Mucosa of stomach (tissue), 1 donor: ENCODE results near the gene ABHD3.
"Not testable (repeated sequence)": the region's sequence is repeated elsewhere in the genome, so short reads cannot be mapped to it uniquely, and the experiment has no call there.

ENCODE experiments used
- H3K27me3 ChIP-seq: one replicate; pipeline ENCODE4 v1.7.0; 2013; ENCODE audit warnings: mild to moderate bottlenecking, low read length; ENCODE audit not compliant: control insufficient read depth, insufficient read depth
- H3K36me3 ChIP-seq: one replicate; pipeline ENCODE4 v1.7.0; 2013; ENCODE audit warnings: low read length; ENCODE audit not compliant: control insufficient read depth, insufficient read depth
- H3K4me1 ChIP-seq: one replicate; pipeline ENCODE4 v1.7.0; 2013; ENCODE audit warnings: mild to moderate bottlenecking, low read length; ENCODE audit not compliant: control insufficient read depth, insufficient read depth
- H3K4me3 ChIP-seq: one replicate; pipeline ENCODE4 v1.7.0; 2013; ENCODE audit warnings: low read length
- H3K9ac ChIP-seq: one replicate; pipeline ENCODE4 v1.7.0; 2013; ENCODE audit warnings: mild to moderate bottlenecking, low read length, moderate library complexity
- H3K9me3 ChIP-seq: one replicate; pipeline ENCODE4 v1.7.0; 2013; ENCODE audit warnings: mild to moderate bottlenecking, low read length, moderate library complexity; ENCODE audit not compliant: control insufficient read depth
- donor health status: Pancreatic carcinoma.

Gene ABHD3

GRCh38 chr18:21736926-21737325 is 32.4 kb upstream of the ABHD3 start:
- H3K27me3 ChIP-seq, H3K9ac ChIP-seq, H3K9me3 ChIP-seq, H3K36me3 ChIP-seq, H3K4me3 ChIP-seq: not testable (repeated sequence)
- H3K4me1 ChIP-seq = peaks cover 12% of the 10 kb centered on the region

GRCh38 chr18:21735452-21736015 is 31.0 kb upstream of the ABHD3 start:
- Histone ChIP-seq H3K36me3 (no peaks in the 10 kb centered on the region), H3K4me3 (no peak overlapping the region), H3K9ac (peak overlapping the region; percentile 25), H3K4me1 (peaks cover 12% of the 10 kb centered on the region), H3K9me3 (no peaks in the 10 kb centered on the region), H3K27me3 (no peaks in the 10 kb centered on the region)

GRCh38 chr18:21733011-21733410 is 28.4 kb upstream of the ABHD3 start:
- Histone ChIP-seq H3K9me3 (no peaks in the 10 kb centered on the region), H3K27me3 (no peaks in the 10 kb centered on the region), H3K4me1 (peaks cover 12% of the 10 kb centered on the region), H3K36me3 (no peaks in the 10 kb centered on the region), H3K4me3 (no peak overlapping the region), H3K9ac (no peak overlapping the region)

GRCh38 chr18:21727702-21728101 is 23.1 kb upstream of the ABHD3 start:
- Histone ChIP-seq H3K4me1 (no peaks in the 10 kb centered on the region), H3K36me3 (no peaks in the 10 kb centered on the region), H3K27me3 (no peaks in the 10 kb centered on the region), H3K9ac (no peak overlapping the region), H3K9me3 (no peaks in the 10 kb centered on the region), H3K4me3 (no peak overlapping the region)

- Histone ChIP-seq H3K36me3 (no peaks in the 10 kb centered on the region), H3K9ac (no peak overlapping the region), H3K4me3 (no peak overlapping the region)
Measured at GRCh38 chr18:21725201-21725600, 20.6 kb upstream of the ABHD3 start.

GRCh38 chr18:21722687-21723086 is 18.1 kb upstream of the ABHD3 start:
- no peak overlapping the region for H3K4me3 ChIP-seq
- no peaks in the 10 kb centered on the region for H3K4me1 ChIP-seq
- H3K9ac ChIP-seq = no peak overlapping the region
- H3K9me3 ChIP-seq = no peaks in the 10 kb centered on the region
- no peaks in the 10 kb centered on the region for H3K36me3 ChIP-seq
- no peaks in the 10 kb centered on the region for H3K27me3 ChIP-seq

More at GRCh38 chr18:21725201-21725600, 20.6 kb upstream of the ABHD3 start:
- no peaks in the 10 kb centered on the region for H3K9me3 ChIP-seq
- H3K27me3 ChIP-seq = no peaks in the 10 kb centered on the region
- no peaks in the 10 kb centered on the region for H3K4me1 ChIP-seq

- Histone ChIP-seq H3K9ac (no peak overlapping the region), H3K36me3 (no peaks in the 10 kb centered on the region), H3K4me3 (no peak overlapping the region), H3K27me3 (no peaks in the 10 kb centered on the region), H3K9me3 (no peaks in the 10 kb centered on the region), H3K4me1 (no peaks in the 10 kb centered on the region)
Measured at GRCh38 chr18:21714474-21714873, 9.9 kb upstream of the ABHD3 start.

GRCh38 chr18:21707130-21707529 is 2.6 kb upstream of the ABHD3 start:
- not testable (repeated sequence) for H3K4me3 ChIP-seq, H3K36me3 ChIP-seq

GRCh38 chr18:21706386-21706865 is 1.9 kb upstream of the ABHD3 start:
- Histone ChIP-seq H3K9ac (no peak overlapping the region), H3K27me3 (no peaks in the 10 kb centered on the region), H3K36me3 (no peaks in the 10 kb centered on the region), H3K4me1 (no peaks in the 10 kb centered on the region), H3K9me3 (no peaks in the 10 kb centered on the region), H3K4me3 (no peak overlapping the region)

More at GRCh38 chr18:21707130-21707529, 2.6 kb upstream of the ABHD3 start:
- H3K9me3 ChIP-seq, H3K9ac ChIP-seq, H3K27me3 ChIP-seq, H3K4me1 ChIP-seq: not testable (repeated sequence)

- H3K9me3 ChIP-seq = no peaks in the 10 kb centered on the region
- H3K9ac ChIP-seq = peak overlapping the region; percentile 81
- no peaks in the 10 kb centered on the region for H3K27me3 ChIP-seq
- H3K4me3 ChIP-seq = peak overlapping the region; percentile 81
- no peaks in the 10 kb centered on the region for H3K4me1 ChIP-seq
- H3K36me3 ChIP-seq = no peaks in the 10 kb centered on the region
Measured at GRCh38 chr18:21703241-21703820, 1.2 kb downstream of the ABHD3 start.

GRCh38 chr18:21702602-21703001 is 2.0 kb downstream of the ABHD3 start:
- Histone ChIP-seq H3K4me3 (no peak overlapping the region), H3K27me3 (no peaks in the 10 kb centered on the region), H3K36me3 (no peaks in the 10 kb centered on the region), H3K4me1 (no peaks in the 10 kb centered on the region), H3K9me3 (no peaks in the 10 kb centered on the region), H3K9ac (no peak overlapping the region)

GRCh38 chr18:21701621-21702020 is 3.0 kb downstream of the ABHD3 start:
- H3K4me1 ChIP-seq = no peaks in the 10 kb centered on the region
- no peak overlapping the region for H3K9ac ChIP-seq
- no peak overlapping the region for H3K4me3 ChIP-seq
- no peaks in the 10 kb centered on the region for H3K9me3 ChIP-seq
- H3K27me3 ChIP-seq = no peaks in the 10 kb centered on the region
- no peaks in the 10 kb centered on the region for H3K36me3 ChIP-seq
